Urinary bladder (tissue), 4 donors: ENCODE results near the gene PPFIBP2. TPM values are rescaled to one million over a fixed set of nuclear protein-coding genes. Genes with fewer than 3 reads are reported as not detected.

Experiments used
- DNase-seq: peaks from one replicate; pipeline ENCODE4 v3.0.0-alpha.2; 2015; ENCODE audit errors: extremely low spot score
- H3K27ac ChIP-seq: one replicate; pipeline ENCODE4 v1.5.1; 2013; ENCODE audit warnings: low read depth, mild to moderate bottlenecking, moderate library complexity
- H3K36me3 ChIP-seq: one replicate; pipeline ENCODE4 v1.6.1; 2013; ENCODE audit warnings: mild to moderate bottlenecking, moderate library complexity; ENCODE audit not compliant: insufficient read depth
- H3K4me1 ChIP-seq: one replicate; pipeline ENCODE4 v1.6.1; 2013; ENCODE audit warnings: mild to moderate bottlenecking, moderate library complexity; ENCODE audit not compliant: insufficient read depth
- H3K4me3 ChIP-seq: one replicate; pipeline ENCODE4 v1.5.1; 2013; ENCODE audit warnings: low read depth, low read length
- WGBS: extraction: QIAGEN DNeasy Blood & Tissue Kit; methylation state at CpG from one replicate; pipeline ENCODE4 v1.1.7; 2013; 5-methylcytosine and 5-hydroxymethylcytosine counted together
- polyA plus RNA-seq: library from polyadenylated mRNA; stranded (reverse); fragments of 200-250 nt; gene quantifications from one replicate; pipeline ENCODE4 v1.2.3, GENCODE V29; 2013
- total RNA-seq: library from RNA; depleted of rRNA; stranded (reverse); fragments of >200 nt; gene quantifications from one replicate; pipeline ENCODE4 v1.2.3, GENCODE V29; 2014
- donor health status: healthy with polysubstance abuse.
- donor health status: healthy.

Gene PPFIBP2
- total and polyA plus RNA-seq, 2 donors: 11.9 to 56.8 TPM

- H3K36me3 ChIP-seq: no peaks in the 10 kb centered on the region
- no peak overlapping the region for H3K27ac ChIP-seq
- DNase-seq: no peak
- no peaks in the 10 kb centered on the region for H3K4me1 ChIP-seq
- H3K4me3 ChIP-seq: no peak overlapping the region
- WGBS: 91% methylated on average over 3 of the region's 3 CpGs
These were observed 105.5 kb downstream of the PPFIBP2 start for GRCh38 chr11:7619322-7619721.

- Histone ChIP-seq H3K27ac (no peak overlapping the region), H3K36me3 (no peaks in the 10 kb centered on the region), H3K4me3 (no peak overlapping the region), H3K4me1 (no peaks in the 10 kb centered on the region)
- WGBS: 83% methylated on average over 3 of the region's 3 CpGs
- no peak for DNase-seq
These were observed 107.3 kb downstream of the PPFIBP2 start for GRCh38 chr11:7621090-7621489.

- Histone ChIP-seq H3K4me3 (no peak overlapping the region), H3K4me1 (no peaks in the 10 kb centered on the region), H3K36me3 (no peaks in the 10 kb centered on the region), H3K27ac (no peak overlapping the region)
- 11% methylated on average over 1 of the region's 1 CpG for WGBS
- DNase-seq: no peak
These were observed 107.8 kb downstream of the PPFIBP2 start for GRCh38 chr11:7621554-7621953.

- DNase-seq: no peak
- Histone ChIP-seq H3K4me1 (no peaks in the 10 kb centered on the region), H3K36me3 (no peaks in the 10 kb centered on the region), H3K27ac (no peak overlapping the region), H3K4me3 (no peak overlapping the region)
- WGBS: 92% methylated on average over 2 of the region's 2 CpGs
These were observed 108.9 kb downstream of the PPFIBP2 start for GRCh38 chr11:7622721-7623120.

- DNase-seq: no peak
- no peak overlapping the region for H3K27ac ChIP-seq
- no peaks in the 10 kb centered on the region for H3K4me1 ChIP-seq
- H3K4me3 ChIP-seq: no peak overlapping the region
- WGBS: 63% methylated on average over 3 of the region's 3 CpGs
- peaks cover 4% of the 10 kb centered on the region for H3K36me3 ChIP-seq
These were observed 114.9 kb downstream of the PPFIBP2 start for GRCh38 chr11:7628660-7629059.

- 90% methylated on average over 2 of the region's 2 CpGs for WGBS
- Histone ChIP-seq H3K27ac (no peak overlapping the region), H3K36me3 (peaks cover 4% of the 10 kb centered on the region), H3K4me3 (no peak overlapping the region), H3K4me1 (no peaks in the 10 kb centered on the region)
- no peak for DNase-seq
These were observed 116.2 kb downstream of the PPFIBP2 start for GRCh38 chr11:7630002-7630401.

- Histone ChIP-seq H3K36me3 (peaks cover 4% of the 10 kb centered on the region), H3K27ac (no peak overlapping the region), H3K4me1 (no peaks in the 10 kb centered on the region), H3K4me3 (no peak overlapping the region)
- no peak for DNase-seq
- 80% methylated on average over 2 of the region's 2 CpGs for WGBS
These were observed 118.4 kb downstream of the PPFIBP2 start for GRCh38 chr11:7632211-7632610.

- DNase-seq: no peak
- Histone ChIP-seq H3K27ac (no peak overlapping the region), H3K36me3 (peaks cover 4% of the 10 kb centered on the region), H3K4me3 (no peak overlapping the region), H3K4me1 (no peaks in the 10 kb centered on the region)
- WGBS: 87% methylated on average over 4 of the region's 4 CpGs
These were observed 121.3 kb downstream of the PPFIBP2 start for GRCh38 chr11:7635137-7635536.

GRCh38 chr11:7635708-7636107, 121.9 kb downstream of the PPFIBP2 start:
- Histone ChIP-seq H3K27ac (no peak overlapping the region), H3K36me3 (peaks cover 4% of the 10 kb centered on the region), H3K4me3 (no peak overlapping the region), H3K4me1 (no peaks in the 10 kb centered on the region)
- DNase-seq: no peak
- 89% methylated on average over 4 of the region's 4 CpGs for WGBS

GRCh38 chr11:7636350-7636749, 122.6 kb downstream of the PPFIBP2 start:
- 91% methylated on average over 6 of the region's 6 CpGs for WGBS
- H3K27ac ChIP-seq: no peak overlapping the region
- H3K4me3 ChIP-seq: no peak overlapping the region
- H3K4me1 ChIP-seq: no peaks in the 10 kb centered on the region
- no peak for DNase-seq
- H3K36me3 ChIP-seq: peaks cover 6% of the 10 kb centered on the region

- 63% methylated on average over 7 of the region's 7 CpGs for WGBS
- H3K27ac ChIP-seq: no peak overlapping the region
- peaks cover 7% of the 10 kb centered on the region for H3K36me3 ChIP-seq
- no peak for DNase-seq
- no peaks in the 10 kb centered on the region for H3K4me1 ChIP-seq
- no peak overlapping the region for H3K4me3 ChIP-seq
These were observed 123.8 kb downstream of the PPFIBP2 start for GRCh38 chr11:7637447-7638157.

GRCh38 chr11:7638710-7639642, 125.2 kb downstream of the PPFIBP2 start:
- peaks cover 3% of the 10 kb centered on the region for H3K36me3 ChIP-seq
- no peak overlapping the region for H3K27ac ChIP-seq

GRCh38 chr11:7639643-7640025, 125.8 kb downstream of the PPFIBP2 start:
- H3K36me3 ChIP-seq: peaks cover 3% of the 10 kb centered on the region
- DNase-seq: no peak
- no peaks in the 10 kb centered on the region for H3K4me1 ChIP-seq
- no peak overlapping the region for H3K4me3 ChIP-seq
- 85% methylated on average over 5 of the region's 5 CpGs for WGBS
- no peak overlapping the region for H3K27ac ChIP-seq

More at GRCh38 chr11:7638710-7639642, 125.2 kb downstream of the PPFIBP2 start:
- H3K4me3 ChIP-seq: no peak overlapping the region
- WGBS: 74% methylated on average over 5 of the region's 5 CpGs
- no peaks in the 10 kb centered on the region for H3K4me1 ChIP-seq
- DNase-seq: no peak

GRCh38 chr11:7640816-7641215, 127.0 kb downstream of the PPFIBP2 start:
- no peak for DNase-seq
- H3K4me1 ChIP-seq: no peaks in the 10 kb centered on the region
- peaks cover 3% of the 10 kb centered on the region for H3K36me3 ChIP-seq

More at GRCh38 chr11:7640816-7641215, 127.0 kb downstream of the PPFIBP2 start:
- Histone ChIP-seq H3K27ac (no peak overlapping the region), H3K4me3 (no peak overlapping the region)
- WGBS: 90% methylated on average over 6 of the region's 6 CpGs
